SH-SY5Y (cell line): ENCODE data around the gene HEG1.

Experiments
- GATA2 ChIP-seq: IDR thresholded peaks from 2 replicates; pipeline ENCODE4 v1.6.1; 2011; ENCODE audit warnings: mild to moderate bottlenecking, low read depth, low read length
- GATA3 ChIP-seq: IDR thresholded peaks from 2 replicates; pipeline ENCODE4 v1.6.1; 2011; ENCODE audit warnings: low read depth, mild to moderate bottlenecking, low read length, moderate library complexity

Gene HEG1

DNA sequence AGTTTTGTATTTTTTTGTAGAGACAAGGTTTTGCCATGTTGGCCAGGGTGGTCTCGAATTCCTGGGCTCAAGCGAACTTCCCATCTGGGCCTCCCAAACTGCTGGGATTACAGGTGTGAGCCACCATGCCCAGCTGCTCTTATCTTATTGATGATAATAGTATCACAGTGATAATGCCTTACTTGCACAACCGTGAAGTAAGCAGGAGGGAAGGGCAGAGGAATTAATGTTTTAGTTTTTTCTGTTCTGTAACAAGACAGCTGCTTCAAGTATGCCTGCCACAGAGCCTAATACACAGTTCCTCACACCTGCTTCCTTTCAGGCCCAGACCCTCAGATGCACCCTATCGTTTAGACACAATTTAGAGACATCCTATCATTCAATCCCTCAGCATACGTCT lies 95.1 kb downstream of the HEG1 start:
- TF ChIP-seq GATA3 = no peak
- TF ChIP-seq GATA2 = no peak

DNA sequence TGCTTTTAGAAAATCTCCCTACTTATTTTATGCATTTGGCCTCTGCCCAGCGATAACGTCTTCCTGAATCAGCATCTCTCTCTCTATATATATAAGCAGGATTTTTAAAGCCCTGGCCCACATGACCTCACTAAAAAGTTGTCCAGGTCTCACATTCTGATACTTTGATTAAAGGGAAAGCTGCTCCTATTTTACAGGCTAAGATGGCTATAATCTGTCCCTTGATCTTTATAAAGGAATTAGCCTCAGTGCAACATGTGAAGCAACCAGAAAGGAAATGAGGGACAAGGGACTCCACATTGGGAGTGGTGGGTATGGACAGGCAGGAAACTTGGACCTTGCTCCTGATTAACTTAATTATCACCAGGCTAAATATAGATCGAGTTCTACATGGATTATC lies 95.7 kb downstream of the HEG1 start:
- no peak for TF ChIP-seq GATA3
- no peak for TF ChIP-seq GATA2

DNA sequence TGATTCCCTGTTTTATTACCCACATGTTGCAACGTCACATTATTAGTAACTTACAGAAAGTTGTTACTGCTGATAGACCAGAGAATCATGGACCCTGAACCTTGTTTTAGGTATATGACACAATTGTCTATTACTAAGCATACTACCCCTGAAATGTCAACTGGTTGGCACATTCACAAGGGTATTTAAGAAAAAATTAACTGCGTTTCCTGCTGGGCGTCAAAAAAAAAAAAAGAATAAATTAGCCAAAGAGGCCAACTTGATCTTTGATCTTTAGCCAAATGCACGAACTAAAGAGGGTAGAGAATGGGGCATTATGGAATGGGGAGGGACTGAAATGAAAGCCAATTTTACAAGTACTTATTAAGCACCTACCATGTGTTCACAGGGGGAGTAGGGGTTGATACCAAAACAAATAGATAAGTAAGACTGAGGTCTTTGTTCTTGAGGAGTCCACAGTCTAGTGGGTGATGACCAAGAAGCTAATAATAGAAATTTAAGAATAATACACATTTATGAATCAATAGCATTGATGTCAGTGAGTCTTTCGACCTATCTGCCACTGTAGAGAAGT lies 103.4 kb downstream of the HEG1 start:
- no peak for TF ChIP-seq GATA3
- no peak for TF ChIP-seq GATA2

DNA sequence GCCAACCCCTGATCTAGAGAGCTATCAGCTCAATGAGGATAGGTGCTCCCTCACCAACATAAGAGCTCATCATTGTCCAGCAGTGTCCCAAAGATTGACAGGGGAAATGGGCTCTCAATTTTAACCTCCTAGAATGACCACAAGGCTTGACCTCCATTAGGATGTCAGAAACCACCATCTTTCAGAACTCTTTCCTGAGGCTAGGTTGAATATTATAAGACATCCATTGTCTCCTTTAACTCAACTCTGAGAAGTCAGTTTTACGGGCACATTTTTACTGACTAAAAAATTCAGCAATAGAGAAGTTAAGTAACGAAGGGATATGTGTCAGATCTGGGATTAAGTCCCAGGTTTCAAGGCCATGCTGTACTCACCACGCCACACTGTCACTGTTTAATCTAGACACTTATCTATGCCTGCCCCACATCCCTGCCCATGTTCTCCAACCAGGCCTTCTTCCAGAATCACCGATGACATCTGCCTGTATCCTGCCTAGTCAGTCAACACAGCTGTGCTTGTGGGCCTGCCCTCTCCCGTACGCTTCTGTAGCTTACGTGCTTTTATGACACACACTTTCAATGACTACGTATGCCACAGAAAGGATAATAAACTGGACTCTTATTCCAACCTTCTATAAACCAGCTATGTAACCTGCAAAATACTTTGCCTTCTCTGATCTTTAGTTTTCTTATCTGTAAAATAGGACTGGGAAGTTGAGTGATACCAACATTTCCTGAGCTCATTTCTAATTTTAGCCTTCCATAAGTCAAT lies 104.1 kb downstream of the HEG1 start:
- TF ChIP-seq GATA2 (no peak), GATA3 (no peak)

DNA sequence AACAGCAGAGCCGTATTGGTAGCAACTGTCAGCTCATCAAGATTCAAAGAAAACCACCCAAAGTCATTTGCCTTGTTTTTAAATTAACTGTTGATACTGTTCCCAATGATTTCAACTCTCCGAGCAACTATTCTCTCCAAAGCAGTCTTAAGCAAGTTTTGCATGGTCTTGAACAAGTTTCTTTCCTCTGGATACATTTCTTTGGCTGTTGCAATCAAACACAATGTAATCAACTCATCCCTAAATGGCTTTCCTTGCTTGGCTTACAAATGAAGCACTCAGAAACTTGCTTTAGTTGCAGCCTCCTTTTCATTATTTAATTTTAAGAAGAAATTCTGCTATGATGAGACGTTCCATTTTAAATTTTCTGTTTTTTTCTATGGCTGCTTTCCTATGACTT lies 105.8 kb downstream of the HEG1 start:
- TF ChIP-seq GATA2 (no peak), GATA3 (no peak)

DNA sequence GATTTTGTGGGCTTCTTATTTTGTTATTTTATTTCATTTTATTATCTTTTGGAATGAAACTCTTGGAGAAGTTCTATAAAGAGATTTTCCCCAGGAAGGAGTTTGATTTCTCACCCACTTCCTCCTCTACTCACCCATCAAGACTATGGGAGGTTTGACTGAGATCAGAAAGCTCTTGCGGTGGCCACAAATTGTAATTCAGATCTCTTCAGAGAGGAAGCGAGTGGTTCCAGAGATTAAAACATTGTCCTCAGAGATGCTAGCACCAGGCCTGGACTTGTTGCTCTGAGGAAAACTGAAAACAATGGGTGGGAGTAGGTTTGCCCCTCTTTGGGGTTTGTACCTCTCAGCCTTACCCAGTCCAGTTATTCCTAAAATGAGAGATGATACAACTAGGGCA lies 113.2 kb downstream of the HEG1 start:
- no peak for TF ChIP-seq GATA3
- no peak for TF ChIP-seq GATA2

DNA sequence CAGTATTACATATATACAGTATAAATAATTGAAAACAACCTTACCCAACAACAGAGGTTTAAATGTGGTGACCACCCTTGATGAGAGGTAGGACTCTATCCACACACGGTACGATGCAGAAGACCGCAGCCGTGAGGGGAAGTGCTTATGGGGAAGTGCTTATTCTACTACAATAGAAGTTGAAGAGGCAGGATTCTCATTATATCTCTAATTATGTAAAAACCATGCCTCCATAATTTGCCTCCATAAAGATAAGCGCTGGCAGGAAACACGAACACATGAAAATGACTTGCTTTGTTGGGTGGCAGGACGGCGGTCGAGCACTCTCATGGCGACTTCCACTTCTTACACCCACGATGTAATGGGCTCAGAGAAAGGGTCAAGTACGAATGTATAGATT lies 114.0 kb downstream of the HEG1 start:
- TF ChIP-seq GATA3 (no peak), GATA2 (no peak)

DNA sequence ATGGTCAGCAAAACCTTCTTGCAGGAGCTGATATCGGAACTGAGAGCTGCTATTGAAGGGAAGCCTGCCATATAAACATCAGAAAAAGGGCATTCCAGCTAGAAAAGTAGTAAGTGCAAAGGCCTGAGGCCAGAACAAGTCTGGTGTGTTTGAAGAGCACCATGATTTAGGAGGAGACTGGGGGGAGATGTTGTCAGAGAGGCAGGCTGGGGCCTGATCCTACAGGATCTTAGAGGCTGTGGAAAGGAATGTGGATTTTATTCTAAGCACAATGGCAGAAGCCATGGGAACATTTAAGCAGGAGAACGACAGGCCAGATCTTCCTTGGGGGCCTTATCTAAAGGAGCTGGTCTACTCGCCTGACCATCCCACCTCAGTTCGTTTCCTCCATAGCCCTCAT lies 116.1 kb downstream of the HEG1 start:
- no peak for TF ChIP-seq GATA3
- TF ChIP-seq GATA2 = no peak

DNA sequence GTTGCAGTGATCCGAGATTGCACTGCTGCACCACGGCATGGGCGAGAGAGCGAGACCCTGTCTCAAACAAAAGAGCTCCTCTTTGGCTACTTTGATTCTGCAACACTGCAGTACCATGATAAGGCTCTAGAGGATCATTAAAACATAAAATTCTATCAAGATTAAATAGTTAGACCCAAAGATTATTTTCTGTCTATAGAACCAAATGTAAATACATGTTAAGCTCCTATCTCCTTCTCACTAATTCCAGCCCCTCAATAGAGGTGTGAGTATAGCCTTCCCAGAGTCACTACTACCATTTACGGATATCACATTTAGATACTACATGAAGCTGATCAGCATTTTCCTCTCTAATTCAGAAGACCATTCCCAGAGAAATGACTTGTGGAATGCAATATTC lies 116.9 kb downstream of the HEG1 start:
- no peak for TF ChIP-seq GATA2
- TF ChIP-seq GATA3 = no peak

DNA sequence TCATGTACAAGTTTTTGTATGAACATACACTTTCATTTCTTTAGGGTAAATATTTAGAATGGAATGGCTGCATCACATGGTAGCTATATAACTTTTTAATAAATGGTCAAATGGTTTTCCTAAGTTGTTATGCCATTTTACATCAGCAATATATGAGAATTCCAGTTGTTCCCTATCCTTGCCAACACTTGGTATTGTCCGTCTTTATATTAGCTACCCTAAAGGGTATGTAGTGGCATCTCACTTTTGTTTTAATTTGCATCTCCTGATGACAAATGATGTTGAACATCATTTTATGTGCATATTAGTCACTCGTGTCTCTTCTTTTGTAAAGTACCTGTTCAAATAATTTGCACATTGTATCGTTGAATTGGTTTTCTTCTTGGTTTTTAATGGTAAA lies 118.7 kb downstream of the HEG1 start:
- no peak for TF ChIP-seq GATA2
- TF ChIP-seq GATA3 = no peak

DNA sequence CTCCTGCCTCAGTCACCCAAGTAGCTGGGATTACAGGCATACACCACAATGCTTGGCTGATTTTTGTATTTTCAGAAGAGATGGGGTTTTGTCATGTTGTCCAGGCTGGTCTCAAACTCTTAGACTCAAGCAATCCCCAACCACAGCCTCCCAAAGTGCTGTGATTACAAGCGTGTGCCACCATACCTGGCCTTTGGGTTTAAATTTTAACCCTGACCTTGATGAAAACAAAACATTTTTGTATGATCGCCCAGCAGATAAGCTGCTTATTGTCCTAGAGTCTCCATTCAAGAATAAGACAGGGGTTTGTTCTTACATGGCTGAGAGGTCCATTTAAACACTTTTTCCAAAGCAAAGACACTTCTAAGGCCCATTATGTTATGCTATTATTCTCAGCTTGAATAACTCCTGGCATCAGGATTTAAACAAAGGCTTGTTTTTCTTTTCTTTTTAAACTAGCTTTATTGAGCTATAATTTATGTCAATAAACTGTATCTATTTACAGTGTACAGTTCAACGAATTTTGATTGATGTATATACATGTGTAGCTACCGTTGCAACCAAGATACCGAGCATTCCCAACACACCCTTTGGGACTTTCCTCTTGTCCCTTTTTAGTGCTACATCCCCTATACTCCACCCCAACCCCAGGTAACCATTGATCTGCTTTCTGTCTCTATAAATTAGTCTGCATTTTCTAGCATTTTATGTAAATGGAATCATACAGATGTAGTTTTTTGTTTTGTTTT lies 119.8 kb downstream of the HEG1 start:
- TF ChIP-seq GATA3 (no peak), GATA2 (no peak)

DNA sequence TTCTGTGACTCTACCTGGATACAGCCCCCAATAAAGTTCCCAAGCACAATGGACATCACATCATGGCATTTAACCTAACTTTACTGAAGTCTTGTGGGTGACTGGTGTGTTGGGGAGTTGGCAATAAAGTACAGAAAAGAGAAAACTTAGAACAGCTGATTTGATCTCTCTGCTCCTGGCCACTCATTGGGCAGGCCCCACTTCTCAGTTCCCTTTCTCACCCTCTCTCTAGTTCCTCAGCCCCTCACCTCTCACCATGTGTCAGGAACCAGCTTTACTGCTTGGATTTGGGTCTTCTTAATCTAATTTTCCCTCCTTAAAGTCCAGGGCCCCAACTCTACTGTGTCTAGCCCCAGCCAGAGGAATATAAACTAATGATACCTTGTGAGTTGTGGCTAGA lies 120.5 kb downstream of the HEG1 start:
- TF ChIP-seq GATA3 (no peak), GATA2 (no peak)

DNA sequence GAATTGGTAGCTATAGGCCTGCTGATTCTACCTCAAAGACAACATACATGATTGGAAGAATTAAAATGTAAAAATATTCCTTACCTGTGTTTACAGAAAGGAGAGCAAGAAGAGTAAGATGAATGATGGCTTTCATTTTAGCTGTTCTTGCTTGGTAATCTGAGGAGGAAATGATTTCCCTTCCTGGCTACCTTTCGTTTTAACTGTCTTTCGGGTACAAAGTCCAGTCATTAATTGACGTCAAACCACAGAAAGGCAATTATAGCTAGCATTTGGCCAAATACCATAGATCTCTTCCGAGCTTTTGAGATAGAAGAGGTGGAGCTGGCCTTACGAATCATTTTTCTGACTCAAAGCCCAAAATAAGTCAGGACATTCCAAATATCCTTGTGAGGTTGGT lies 121.2 kb downstream of the HEG1 start, which contains the start of gene MUC13:
Gene MUC13, minus strand, starts transcription at position 175 of the 400 bp plus-strand sequence. Its CDS starts 39 bp downstream, at position 136.
- no peak for TF ChIP-seq GATA3

DNA sequence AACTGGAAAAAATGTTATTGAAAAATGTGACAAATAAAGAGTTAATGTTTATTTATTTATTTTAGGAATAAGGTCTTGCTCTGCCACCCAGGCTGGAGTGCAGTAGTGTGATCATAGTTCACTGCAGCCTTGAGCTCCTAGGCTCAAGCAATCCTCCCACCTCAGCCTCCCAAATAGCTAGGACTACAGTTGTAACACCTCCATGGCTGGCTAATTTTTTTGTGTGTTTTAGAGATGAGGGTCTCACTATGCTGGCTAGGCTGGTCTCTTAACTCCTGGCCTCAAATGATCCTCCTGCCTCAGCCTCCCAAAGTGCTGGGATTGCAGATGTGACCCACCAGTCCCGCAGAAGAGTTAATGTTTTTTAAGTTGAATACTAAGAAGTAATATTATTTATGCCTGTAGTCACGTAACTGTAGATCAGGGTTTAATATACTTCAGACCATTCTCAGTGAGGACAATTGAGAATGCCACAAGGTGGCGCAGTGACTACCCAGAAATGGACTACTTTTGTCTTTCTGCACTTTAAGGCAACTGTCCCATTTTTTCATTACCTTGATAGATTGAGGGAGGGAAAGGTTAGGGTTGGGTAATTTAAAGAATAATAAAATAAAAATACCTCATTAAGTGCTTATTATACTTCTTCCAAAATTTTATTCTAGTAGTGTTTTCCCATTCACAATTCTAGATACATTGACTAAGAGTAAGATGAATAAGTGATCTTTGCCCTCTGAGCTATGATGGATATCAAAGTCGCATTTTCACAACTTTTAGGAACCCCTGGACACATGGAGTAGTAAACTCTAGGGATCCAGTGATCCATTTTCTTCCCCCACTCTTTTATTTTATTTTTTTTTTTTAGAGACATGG lies 127.2 kb downstream of the HEG1 start:
- TF ChIP-seq GATA2 (no peak), GATA3 (no peak)

DNA sequence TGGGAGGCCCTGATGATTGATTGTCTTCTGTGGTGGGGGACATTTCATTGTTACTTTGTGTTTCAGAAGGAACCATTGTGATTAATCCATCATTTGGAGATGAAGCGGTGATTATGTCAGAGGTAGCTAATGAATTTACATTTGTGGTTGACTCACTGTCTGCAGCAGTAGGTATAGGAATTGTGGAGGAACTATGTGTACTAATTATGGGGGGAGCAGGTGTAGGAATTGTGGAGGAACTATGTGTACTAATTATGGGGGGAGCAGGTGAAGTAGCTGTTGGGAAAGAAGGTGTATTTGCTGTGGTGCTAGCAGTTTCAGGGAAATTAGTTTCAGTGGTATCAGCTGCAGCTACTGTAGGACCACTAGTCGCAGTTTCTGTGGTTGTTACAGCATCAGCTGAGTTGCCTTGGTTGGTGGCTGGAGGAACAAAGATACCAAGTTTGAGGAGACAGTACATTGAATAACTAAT lies 128.2 kb downstream of the HEG1 start:
- TF ChIP-seq GATA3 = no peak
